Breast epithelium (tissue), 4 donors: ENCODE measurements around the gene MACROH2A2. TPM values are rescaled to one million over a fixed set of nuclear protein-coding genes. Genes with fewer than 3 reads are reported as not detected.

ENCODE experiments used
- DNase-seq, 2 donors: peaks; one replicate each; pipeline ENCODE4 v3.0.0-alpha.2; 2019; ENCODE audit warnings: low spot score in 2 of 2
- H3K27ac ChIP-seq, 2 donors: fragments of 200-600 bp; sonication (generic) in 1 of 2; one replicate each; pipeline ENCODE4 v1.5.1; 2016 to 2019; ENCODE audit warnings: mild to moderate bottlenecking in 1 of 2
- H3K27me3 ChIP-seq, 2 donors: fragments of 200-600 bp; sonication (generic) in 1 of 2; one replicate each; pipeline versions ENCODE4 v1.5.1 to v1.6.0; 2017 to 2019; ENCODE audit warnings: control low read depth in 1 of 2, mild to moderate bottlenecking in 1 of 2
- H3K36me3 ChIP-seq: fragments of 200-600 bp; one replicate; pipeline ENCODE4 v1.5.1; 2019
- H3K4me1 ChIP-seq, 2 donors: fragments of 200-600 bp; sonication (generic); one replicate each; pipeline ENCODE4 v1.5.1; 2016 to 2019; ENCODE audit warnings: control low read depth in 1 of 2
- H3K4me3 ChIP-seq, 3 donors: fragments of 200-600 bp; sonication (generic); 1 replicate in 2 of 3; 2 replicates in 1 of 3; pipeline ENCODE4 v1.5.1; 2016 to 2019; ENCODE audit warnings: mild to moderate bottlenecking in 3 of 3, moderate library complexity in 2 of 3
- H3K9me3 ChIP-seq, 2 donors: fragments of 200-600 bp; sonication (generic) in 1 of 2; one replicate each; pipeline ENCODE4 v1.5.1; 2016 to 2019; ENCODE audit warnings: control low read depth in 1 of 2
- CTCF ChIP-seq, 3 donors: fragments of 450-650 bp; IDR thresholded peaks; one replicate each; pipeline ENCODE4 v1.5.1; 2016 to 2017; ENCODE audit warnings: antibody characterized with exemption in 3 of 3, mild to moderate bottlenecking in 3 of 3, moderate library complexity in 3 of 3
- POLR2A ChIP-seq: fragments of 450-650 bp; IDR thresholded peaks from one replicate; pipeline ENCODE4 v1.6.1; 2016; ENCODE audit warnings: antibody characterized with exemption, mild to moderate bottlenecking, moderate library complexity
- POLR2AphosphoS5 ChIP-seq, 3 donors: sonication (generic); formaldehyde crosslinking; IDR thresholded peaks; one replicate each; pipeline ENCODE4 v1.6.1; 2017; ENCODE audit warnings: antibody characterized with exemption in 3 of 3
- intact Hi-C: fragments of 100-400 bp; cut with DNase I; formaldehyde crosslinking; loops from one replicate; pipeline ENCODE4 v1.15.1; 2023; ENCODE audit warnings: low total_unique reads
- total RNA-seq, 3 donors: library from RNA; depleted of rRNA; stranded (reverse); fragments of >200 nt; gene quantifications; one replicate each; pipeline ENCODE4 v1.1.0, GENCODE V29; 2016

Gene MACROH2A2
- total RNA-seq, 3 donors from 2014 or later: 4.8 to 19.5 (median 15.4) TPM

DNA sequence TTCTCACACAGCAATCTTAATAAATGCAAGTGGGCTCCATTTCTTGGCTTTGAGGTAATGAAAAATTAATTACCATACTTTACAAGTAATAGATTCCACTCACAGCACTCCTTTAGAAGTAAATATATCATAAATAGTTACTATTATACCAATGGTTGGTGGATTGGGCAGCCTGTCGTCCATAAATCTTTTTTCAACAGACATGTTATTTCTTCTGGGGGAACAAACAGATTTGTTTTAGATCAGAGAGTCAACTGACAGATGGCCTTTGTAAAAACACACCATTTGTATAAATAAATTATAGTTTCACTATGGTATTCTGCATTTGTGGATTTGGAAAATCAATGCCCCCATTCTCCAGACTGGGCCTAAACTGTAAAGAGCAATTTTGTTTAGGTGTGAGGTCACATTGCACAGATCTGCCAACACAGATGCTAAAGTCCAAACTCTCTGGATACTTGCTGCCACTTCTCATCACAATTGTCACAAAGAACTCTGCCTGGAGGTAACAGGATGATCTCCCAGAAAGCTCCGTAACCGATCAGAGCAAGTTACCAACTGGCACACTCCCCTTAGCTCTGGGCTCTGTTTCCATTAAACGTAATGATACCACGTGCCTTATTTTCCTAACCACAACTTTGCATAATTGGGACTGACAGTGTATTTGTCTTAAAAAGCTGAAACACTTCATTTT is 4.5 kb upstream of the MACROH2A2 start:
- no peak overlapping the region for H3K27ac ChIP-seq
- no peak for TF ChIP-seq POLR2AphosphoS5 (IDR thresholded peaks at IDR 0.05)
- no peak for TF ChIP-seq POLR2A
- no peak for TF ChIP-seq CTCF (IDR thresholded peaks at IDR 0.05)
- no peak for DNase-seq
- no peaks in the 10 kb centered on the region for H3K36me3 ChIP-seq
- intact Hi-C loops: no loop called here
- H3K4me3 ChIP-seq: no peak overlapping the region
- H3K9me3 ChIP-seq: no peaks in the 10 kb centered on the region
- no peaks in the 10 kb centered on the region for H3K4me1 ChIP-seq
- H3K27me3 ChIP-seq: no peaks in the 10 kb centered on the region

DNA sequence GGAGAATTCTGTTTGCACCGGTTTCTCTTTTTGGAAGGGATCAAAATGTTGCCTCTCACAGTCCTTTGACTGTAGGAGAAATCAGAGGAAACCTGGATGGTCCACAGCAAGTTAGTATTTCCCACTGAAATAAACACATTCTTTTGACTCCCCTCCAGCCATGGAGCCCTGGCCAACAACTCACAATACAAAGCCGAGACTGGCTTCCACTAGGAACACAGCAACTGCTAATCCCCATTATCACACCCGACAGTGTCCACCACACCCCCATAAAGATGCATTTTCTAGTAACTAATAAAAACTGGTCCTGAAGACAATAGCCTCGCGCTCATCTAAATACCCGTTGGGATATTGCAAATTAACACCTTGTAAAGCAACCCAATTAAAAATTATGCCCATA is 798 bp upstream of the MACROH2A2 start:
- intact Hi-C loops: no loop called here
- Histone ChIP-seq H3K27ac (no peak overlapping the region), H3K9me3 (no peaks in the 10 kb centered on the region), H3K4me1 (no peaks in the 10 kb centered on the region), H3K4me3 (peak overlapping the region in 2 of 3 donors; percentile 86), H3K27me3 (no peaks in the 10 kb centered on the region), H3K36me3 (no peaks in the 10 kb centered on the region)
- TF ChIP-seq CTCF (IDR thresholded peaks at IDR 0.05) (no peak), POLR2A (no peak), POLR2AphosphoS5 (IDR thresholded peaks at IDR 0.05) (no peak)
- no peak for DNase-seq

DNA sequence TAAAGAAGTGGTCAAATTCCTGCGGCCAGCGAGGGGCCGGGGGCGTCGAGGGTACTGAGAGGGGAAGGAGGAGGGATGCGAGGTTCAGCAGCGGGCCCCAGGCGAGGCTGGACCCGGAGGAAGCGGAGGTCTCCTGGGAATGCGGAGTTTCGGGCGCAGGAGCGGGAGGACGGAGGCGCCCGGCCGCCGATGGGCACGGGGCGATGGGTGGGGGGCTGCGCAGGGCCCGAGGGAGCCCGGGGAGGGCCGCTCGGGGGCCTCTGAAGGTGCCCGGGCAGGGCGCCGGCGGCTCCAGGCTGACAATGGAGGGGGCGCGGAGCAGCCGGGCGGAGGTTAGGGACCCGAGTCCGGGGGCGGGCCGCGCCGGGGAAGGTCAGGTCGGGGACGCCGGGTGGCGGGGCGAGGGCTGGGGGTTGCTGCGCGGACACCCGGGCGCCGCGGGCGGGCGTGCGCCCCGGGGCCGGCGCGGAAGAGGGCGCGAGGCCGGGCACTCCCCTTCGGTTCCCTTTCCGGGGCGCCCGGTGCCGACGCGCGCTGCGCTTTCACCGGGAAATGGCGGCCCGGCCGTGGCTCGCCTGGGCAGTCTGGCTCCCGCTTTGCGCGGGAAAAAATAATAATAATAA is 683 bp downstream of the MACROH2A2 start:
- intact Hi-C loops: no loop called here
- TF ChIP-seq POLR2AphosphoS5 (IDR thresholded peaks at IDR 0.05): no peak
- TF ChIP-seq POLR2A: no peak
- TF ChIP-seq CTCF (IDR thresholded peaks at IDR 0.05): no peak
- Histone ChIP-seq H3K4me1 (no peaks in the 10 kb centered on the region), H3K4me3 (peak overlapping the region; percentile 69 to 86 (median 86)), H3K36me3 (no peaks in the 10 kb centered on the region), H3K9me3 (no peaks in the 10 kb centered on the region), H3K27ac (peak overlapping the region; percentile 64 to 75), H3K27me3 (no peaks in the 10 kb centered on the region)
- DNase-seq: no peak

- no peak for DNase-seq
- Histone ChIP-seq H3K27me3 (no peaks in the 10 kb centered on the region), H3K27ac (peak overlapping the region in 1 of 2 donors; percentile 75), H3K36me3 (no peaks in the 10 kb centered on the region), H3K9me3 (no peaks in the 10 kb centered on the region), H3K4me1 (no peaks in the 10 kb centered on the region), H3K4me3 (peak overlapping the region; percentile 69 to 86 (median 86))
- TF ChIP-seq POLR2AphosphoS5 (IDR thresholded peaks at IDR 0.05) (no peak), CTCF (IDR thresholded peaks at IDR 0.05) (no peak), POLR2A (no peak)
- intact Hi-C loops: no loop called here
Observed at GRCh38 chr10:70053841-70054288, 1.2 kb downstream of the MACROH2A2 start.

DNA sequence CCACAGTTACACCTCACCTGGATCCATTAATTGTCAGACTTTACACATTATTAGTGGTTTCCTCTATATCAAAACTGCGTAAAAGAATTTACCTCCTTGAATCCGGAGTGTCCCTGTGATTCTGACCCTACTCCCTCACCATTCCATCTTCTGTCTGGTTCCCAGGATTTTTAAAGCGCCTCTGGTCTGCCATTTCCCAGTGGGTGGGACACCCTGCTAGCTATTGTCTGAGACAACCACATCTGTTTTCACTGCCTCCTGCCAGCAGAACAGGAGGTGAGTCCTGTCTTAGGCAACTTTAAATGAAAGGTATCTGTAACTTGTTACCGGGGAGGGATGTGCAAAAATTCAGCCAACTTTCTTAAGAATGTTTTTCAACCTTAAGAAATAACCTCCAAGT is 2.3 kb downstream of the MACROH2A2 start:
- intact Hi-C loops: no loop called here

More for the DNA sequence above, 2.3 kb downstream of the MACROH2A2 start:
- H3K9me3 ChIP-seq: no peaks in the 10 kb centered on the region
- TF ChIP-seq POLR2AphosphoS5 (IDR thresholded peaks at IDR 0.05) (no peak), POLR2A (no peak), CTCF (IDR thresholded peaks at IDR 0.05) (no peak)
- H3K36me3 ChIP-seq: no peaks in the 10 kb centered on the region
- no peak for DNase-seq
- no peaks in the 10 kb centered on the region for H3K4me1 ChIP-seq
- no peaks in the 10 kb centered on the region for H3K27me3 ChIP-seq
- no peak overlapping the region for H3K27ac ChIP-seq
- H3K4me3 ChIP-seq: no peak overlapping the region
